ENCODE measurements around the gene SH3PXD2A. TPM values are rescaled to one million over a fixed set of nuclear protein-coding genes. Genes with fewer than 3 reads are reported as not detected.

Gene SH3PXD2A
- total and polyA plus RNA-seq, 10 of the 15 experiments (the other 5 are each of a cell fraction or from before 2014, with no cell fraction given) = 0.63 to 14.0 (median 4.4) TPM

GRCh38 chr10:103819493-103819892 lies 35.9 kb downstream of the SH3PXD2A start:
- no peaks in the 10 kb centered on the region for H4K20me1 ChIP-seq (ENCODE audit: control insufficient read depth, insufficient read depth)
- no peak overlapping the region for H3K27ac ChIP-seq (ENCODE audit: control insufficient read depth, insufficient read depth)
- no peak overlapping the region for H3K9ac ChIP-seq (ENCODE audit: control insufficient read depth, insufficient read depth, low read length)
- ChIA-PET POLR2A (no interaction called here), CTCF (no interaction called here), SMC1A (ENCODE audit: uncharacterized antibody, unreplicated experiment) (no interaction called here), RAD21 (ENCODE audit: unreplicated experiment) (no interaction called here)
- no peak overlapping the region for H3K4me2 ChIP-seq (ENCODE audit: control insufficient read depth, insufficient read depth)
- intact Hi-C loops (cut with micrococcal nuclease; ENCODE audit: unreplicated experiment) (no loop called here), in situ Hi-C loops (cut with MboI) (no loop called here)
- DNase-seq (ENCODE audit: low read depth, low spot score) (no peak), FAIRE-seq (no peak), ATAC-seq (no peak)
- no TSS peak for BruUV-seq (replicated peaks)
- H3K4me3 ChIP-seq = no peak overlapping the region
- no peaks in the 10 kb centered on the region for H3K79me2 ChIP-seq (ENCODE audit: control insufficient read depth, insufficient read depth, low read length)
- no peaks in the 10 kb centered on the region for H3K9me3 ChIP-seq (replicated peaks; ENCODE audit: control insufficient read depth, insufficient read depth, low read length)
- WGBS (ENCODE audit: insufficient coverage, insufficient replicate concordance, low lambda C conversion rate, missing lambda C conversion rate) = 51% methylated on average over 5 of the region's 7 CpGs
- no peaks in the 10 kb centered on the region for H3K36me3 ChIP-seq (ENCODE audit: control insufficient read depth in 2 of 2, insufficient read depth in 2 of 2, low read length in 1 of 2)
- peaks cover 4% of the 10 kb centered on the region; the same call in 1 of the 2 replicates for H3K4me1 ChIP-seq (ENCODE audit: control insufficient read depth, insufficient read depth, low read length)
- no peaks in the 10 kb centered on the region; a peak in 1 of 4 replicates for H3K27me3 ChIP-seq (replicated peaks in 1 of 2; ENCODE audit: control insufficient read depth in 2 of 2, insufficient read depth in 2 of 2, low read length in 1 of 2)
- TF ChIP-seq STAT1 (conservative IDR thresholded peaks at IDR 0.05) (no peak), PML (IDR thresholded peaks at IDR 0.05; ENCODE audit: low read length) (no peak), RELA (IDR thresholded peaks at IDR 0.05; ENCODE audit: borderline replicate concordance, partially characterized antibody) (no peak), CBFB (IDR thresholded peaks at IDR 0.05; ENCODE audit: low read depth) (no peak), TCF7 (IDR thresholded peaks at IDR 0.05; ENCODE audit: borderline replicate concordance) (no peak), NBN (IDR thresholded peaks at IDR 0.05) (no peak), TCF12 (IDR thresholded peaks at IDR 0.05; ENCODE audit: low read depth, low read length) (no peak), SUPT20H (IDR thresholded peaks at IDR 0.05; ENCODE audit: borderline replicate concordance, control insufficient read depth, low read depth, low read length) (no peak), POLR2A (IDR thresholded peaks at IDR 0.05; ENCODE audit: low read depth, low read length) (no peak), TARDBP (IDR thresholded peaks at IDR 0.05; ENCODE audit: borderline replicate concordance) (no peak), ZNF217 (IDR thresholded peaks at IDR 0.05) (no peak), IKZF2 (IDR thresholded peaks at IDR 0.05) (no peak), LARP7 (IDR thresholded peaks at IDR 0.05) (no peak), ZNF384 (IDR thresholded peaks at IDR 0.05; ENCODE audit: borderline replicate concordance, low read depth, low read length) (no peak), SIX5 (IDR thresholded peaks at IDR 0.05; ENCODE audit: low read depth, low read length, severe bottlenecking) (no peak), PAX8 (IDR thresholded peaks at IDR 0.05) (no peak), MEF2B (IDR thresholded peaks at IDR 0.05; ENCODE audit: partially characterized antibody, poor library complexity, severe bottlenecking) (no peak)
- H2AFZ ChIP-seq (ENCODE audit: control insufficient read depth, low read depth, low read length) = no peak overlapping the region

All from GM12878 (cell line).